Omental fat pad (tissue), 4 donors: ENCODE measurements around the gene TC2N. TPM values are rescaled to one million over a fixed set of nuclear protein-coding genes. Genes with fewer than 3 reads are reported as not detected.

ENCODE experiments used
- ATAC-seq: fragments of 150-250 bp; one replicate; pipeline ENCODE4 v1.9.1; 2016; ENCODE audit warnings: mild to moderate bottlenecking, moderate library complexity; ENCODE audit not compliant: low FRiP score
- DNase-seq: peaks from one replicate; pipeline ENCODE4 v3.0.0-alpha.2; 2019; ENCODE audit warnings: low spot score
- CTCF ChIP-seq, 3 donors: fragments of 450-650 bp; IDR thresholded peaks; one replicate each; pipeline ENCODE4 v1.5.1; 2016 to 2017; ENCODE audit warnings: antibody characterized with exemption in 3 of 3, mild to moderate bottlenecking in 3 of 3, moderate library complexity in 2 of 3
- total RNA-seq, 4 donors: library from RNA; depleted of rRNA; stranded (reverse); fragments of >200 nt; gene quantifications; one replicate each; pipeline ENCODE4 v1.1.0, GENCODE V29; 2016

Gene TC2N
- total RNA-seq, 4 donors from 2014 or later: 26.8 to 106 (median 49.3) TPM

- ATAC-seq (no peak), DNase-seq (no peak)
- no peak for TF ChIP-seq CTCF (IDR thresholded peaks at IDR 0.05)
Observed at GRCh38 chr14:91870001-91870400, 2.7 kb upstream of the TC2N start.

- no peak for ATAC-seq
- TF ChIP-seq CTCF (IDR thresholded peaks at IDR 0.05): no peak
- DNase-seq: no peak
Observed at GRCh38 chr14:91869556-91869955, 2.2 kb upstream of the TC2N start.

DNA sequence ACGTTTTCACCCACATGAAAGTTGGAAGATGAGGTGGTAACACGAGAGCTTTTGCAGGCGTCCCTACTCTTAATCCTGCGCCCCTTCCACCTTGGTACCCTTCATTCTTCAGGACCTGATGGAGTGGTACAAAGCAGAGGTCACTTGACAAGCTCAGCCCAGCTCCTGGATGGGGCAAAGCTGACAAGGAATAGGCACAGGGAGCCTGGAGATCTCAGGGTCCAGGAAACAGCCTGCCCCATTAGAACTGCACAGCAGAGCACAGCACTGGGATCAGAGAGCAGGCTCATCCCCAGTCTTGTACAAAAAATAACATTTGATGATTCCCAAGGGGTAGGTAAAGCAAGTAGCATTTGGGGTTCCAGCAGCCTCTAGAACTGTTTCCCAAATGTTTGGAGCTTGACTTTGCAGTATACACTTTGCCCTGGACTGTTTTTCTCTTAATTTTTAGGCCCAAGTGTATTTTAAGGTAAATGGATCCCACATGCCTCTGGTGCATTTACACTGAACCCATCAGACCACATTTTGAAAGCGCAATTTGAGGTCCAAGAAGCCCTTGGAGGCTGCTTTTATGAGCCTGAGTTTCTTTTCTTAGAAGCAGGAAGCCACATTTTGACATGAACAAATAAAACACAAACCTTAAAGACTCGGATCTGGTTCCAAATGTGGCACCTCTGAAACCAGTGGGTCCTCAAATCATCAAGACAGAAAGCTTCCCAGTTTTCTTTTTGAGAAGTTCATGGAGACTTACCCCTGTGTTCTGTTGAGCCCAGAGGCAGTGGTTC is 633 bp downstream of the TC2N start:
- DNase-seq (no peak), ATAC-seq (no peak)
- no peak for TF ChIP-seq CTCF (IDR thresholded peaks at IDR 0.05)

- ATAC-seq: no peak
Observed at GRCh38 chr14:91866061-91866460, 1.3 kb downstream of the TC2N start.

DNA sequence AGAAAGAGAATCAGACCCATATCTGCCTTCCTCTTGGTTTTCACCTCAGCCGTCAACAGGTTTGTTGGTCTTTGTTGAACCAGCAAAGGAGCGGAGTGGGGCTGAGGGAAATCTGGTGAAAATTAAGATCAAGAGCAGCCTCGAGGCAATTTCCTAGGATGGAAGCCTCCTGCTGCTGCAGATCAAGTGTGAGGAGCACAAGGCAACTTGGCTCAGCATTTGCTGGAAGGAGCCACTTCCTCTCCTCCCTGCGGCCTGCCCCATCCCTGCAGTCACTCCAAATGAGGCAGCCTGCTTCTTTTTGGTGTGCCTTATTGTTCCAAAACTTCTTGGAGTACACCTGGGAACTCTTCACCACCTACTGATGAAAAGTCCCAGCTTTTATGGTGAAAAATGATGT is 4.9 kb downstream of the TC2N start:
- no peak for ATAC-seq
- TF ChIP-seq CTCF (IDR thresholded peaks at IDR 0.05): no peak
- DNase-seq: no peak

More at GRCh38 chr14:91866061-91866460, 1.3 kb downstream of the TC2N start:
- no peak for TF ChIP-seq CTCF (IDR thresholded peaks at IDR 0.05)
- no peak for DNase-seq

GRCh38 chr14:91861091-91861490 is 6.2 kb downstream of the TC2N start:
- ATAC-seq (no peak), DNase-seq (no peak)
- TF ChIP-seq CTCF (IDR thresholded peaks at IDR 0.05): no peak

DNA sequence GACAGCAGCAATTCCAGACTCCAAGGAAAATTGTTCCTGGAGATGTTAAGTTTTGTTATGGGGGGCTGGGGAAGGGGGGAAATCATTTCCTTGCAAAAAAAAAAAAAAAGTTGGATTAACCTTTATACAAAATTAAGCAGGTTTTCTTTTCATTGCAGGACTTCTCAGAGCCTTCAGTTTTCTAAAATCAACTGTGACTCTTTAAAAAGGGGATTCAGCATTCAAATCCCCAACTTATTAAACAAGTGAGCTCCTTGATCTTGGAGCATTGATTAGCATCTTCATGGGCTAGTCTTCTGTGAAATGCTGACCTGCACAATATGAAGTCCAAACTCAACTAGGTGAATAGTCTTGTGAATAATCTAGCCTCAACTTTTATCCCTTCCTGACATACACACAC is 7.1 kb downstream of the TC2N start:
- ATAC-seq: no peak
- DNase-seq: no peak
- TF ChIP-seq CTCF (IDR thresholded peaks at IDR 0.05): no peak
